Measurements from ENCODE around the gene DDX27. TPM values are rescaled to one million over a fixed set of nuclear protein-coding genes. Genes with fewer than 3 reads are reported as not detected.

The DDX27 gene
- total and polyA plus RNA-seq, 2 of the 13 experiments (the other 11 are each of a cell fraction or from before 2014, with no cell fraction given), result 42.6 to 72.8 TPM

DNA sequence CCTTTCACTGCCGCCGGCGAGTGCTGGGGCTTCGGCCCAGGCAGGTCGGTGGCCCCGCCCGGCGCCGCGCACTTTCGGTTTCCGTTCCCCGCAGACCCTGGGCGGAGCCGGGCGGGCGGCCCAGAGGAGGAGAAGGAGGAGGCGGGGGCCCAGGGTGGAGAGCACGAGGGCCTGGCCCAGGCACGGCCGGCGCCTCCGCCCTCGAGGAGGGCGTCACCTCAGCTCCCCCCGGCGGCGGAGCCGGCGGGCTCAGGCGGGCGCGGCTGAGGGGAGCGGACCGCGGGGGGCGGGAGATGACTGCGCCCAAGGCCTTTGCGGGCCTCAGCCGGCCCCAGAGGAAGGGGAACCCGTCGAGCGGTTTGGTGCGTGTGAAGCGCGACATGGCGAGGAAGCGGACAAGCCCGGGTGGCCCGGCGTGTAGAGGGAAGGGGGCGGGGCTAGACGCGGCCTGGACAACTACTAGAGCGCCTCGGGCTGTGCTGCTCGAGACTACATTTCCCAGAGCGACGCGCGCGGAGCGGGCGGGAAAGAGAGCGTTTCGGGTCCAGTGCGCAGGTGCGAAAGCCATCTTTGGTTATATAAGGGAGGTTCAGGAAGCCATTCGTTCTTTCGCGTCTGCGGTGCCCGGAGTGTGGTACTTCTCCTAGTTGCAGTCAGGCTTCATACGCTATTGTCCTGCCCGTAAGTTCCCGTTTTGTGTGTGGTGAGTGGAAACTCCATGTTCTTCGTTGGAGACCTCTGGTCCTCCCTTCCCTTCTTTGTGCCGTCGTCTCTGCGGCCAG lies 59.0 kb downstream of the DDX27 start, which contains the start of gene ZNFX1 (continued):
- peak; percentile 46; the same call in 1 of the 2 replicates for TF ChIP-seq RELA (CRISPR knock-in tag; IDR thresholded peaks at IDR 0.05)
- peak; percentile 91 for TF ChIP-seq GABPB1 (CRISPR knock-in tag; IDR thresholded peaks at IDR 0.05)
- TF ChIP-seq, protein P1, sequence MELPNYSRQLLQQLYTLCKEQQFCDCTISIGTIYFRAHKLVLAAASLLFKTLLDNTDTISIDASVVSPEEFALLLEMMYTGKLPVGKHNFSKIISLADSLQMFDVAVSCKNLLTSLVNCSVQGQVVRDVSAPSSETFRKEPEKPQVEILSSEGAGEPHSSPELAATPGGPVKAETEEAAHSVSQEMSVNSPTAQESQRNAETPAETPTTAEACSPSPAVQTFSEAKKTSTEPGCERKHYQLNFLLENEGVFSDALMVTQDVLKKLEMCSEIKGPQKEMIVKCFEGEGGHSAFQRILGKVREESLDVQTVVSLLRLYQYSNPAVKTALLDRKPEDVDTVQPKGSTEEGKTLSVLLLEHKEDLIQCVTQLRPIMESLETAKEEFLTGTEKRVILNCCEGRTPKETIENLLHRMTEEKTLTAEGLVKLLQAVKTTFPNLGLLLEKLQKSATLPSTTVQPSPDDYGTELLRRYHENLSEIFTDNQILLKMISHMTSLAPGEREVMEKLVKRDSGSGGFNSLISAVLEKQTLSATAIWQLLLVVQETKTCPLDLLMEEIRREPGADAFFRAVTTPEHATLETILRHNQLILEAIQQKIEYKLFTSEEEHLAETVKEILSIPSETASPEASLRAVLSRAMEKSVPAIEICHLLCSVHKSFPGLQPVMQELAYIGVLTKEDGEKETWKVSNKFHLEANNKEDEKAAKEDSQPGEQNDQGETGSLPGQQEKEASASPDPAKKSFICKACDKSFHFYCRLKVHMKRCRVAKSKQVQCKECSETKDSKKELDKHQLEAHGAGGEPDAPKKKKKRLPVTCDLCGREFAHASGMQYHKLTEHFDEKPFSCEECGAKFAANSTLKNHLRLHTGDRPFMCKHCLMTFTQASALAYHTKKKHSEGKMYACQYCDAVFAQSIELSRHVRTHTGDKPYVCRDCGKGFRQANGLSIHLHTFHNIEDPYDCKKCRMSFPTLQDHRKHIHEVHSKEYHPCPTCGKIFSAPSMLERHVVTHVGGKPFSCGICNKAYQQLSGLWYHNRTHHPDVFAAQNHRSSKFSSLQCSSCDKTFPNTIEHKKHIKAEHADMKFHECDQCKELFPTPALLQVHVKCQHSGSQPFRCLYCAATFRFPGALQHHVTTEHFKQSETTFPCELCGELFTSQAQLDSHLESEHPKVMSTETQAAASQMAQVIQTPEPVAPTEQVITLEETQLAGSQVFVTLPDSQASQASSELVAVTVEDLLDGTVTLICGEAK (IDR thresholded peaks at IDR 0.05), result no peak
- TF ChIP-seq, protein P1 (CRISPR knock-in tag; IDR thresholded peaks at IDR 0.05), result peak; percentile 88
- peak; percentile 92 for TF ChIP-seq ZMYM4 (CRISPR knock-in tag; IDR thresholded peaks at IDR 0.05)
- TF ChIP-seq ZSCAN21 (CRISPR knock-in tag; IDR thresholded peaks at IDR 0.05; ENCODE audit: borderline replicate concordance), result peak; percentile 90
- peak; percentile 94 for TF ChIP-seq EEA1 (CRISPR knock-in tag; IDR thresholded peaks at IDR 0.05; ENCODE audit: borderline replicate concordance)
- peak; percentile 98 for TF ChIP-seq ZNF687 (CRISPR knock-in tag; IDR thresholded peaks at IDR 0.05)
- no peak for TF ChIP-seq ZNF672 (CRISPR knock-in tag; IDR thresholded peaks at IDR 0.05)
- no peak for TF ChIP-seq RFX1 (IDR thresholded peaks at IDR 0.05)
- peak; percentile 69 for TF ChIP-seq ARID5B (CRISPR knock-in tag; IDR thresholded peaks at IDR 0.05)
